GM12892 (cell line): ENCODE results near the gene RBM19.

Experiments
- POLR2A ChIP-seq: IDR thresholded peaks from 2 replicates; pipeline ENCODE4 v1.6.1; 2011; ENCODE audit warnings: low read depth, low read length, control low read depth
- POLR2AphosphoS5 ChIP-seq: IDR thresholded peaks from 2 replicates; pipeline ENCODE4 v1.6.1; 2011; ENCODE audit warnings: low read depth, low read length, control low read depth

GRCh38 chr12:113894697-113895096, 71.4 kb downstream of the RBM19 start:
- TF ChIP-seq POLR2A = no peak
- TF ChIP-seq POLR2AphosphoS5 = no peak
